IMR-90 (cell line): ENCODE data around the gene PI16.

Experiments used
- CTCF ChIP-seq: conservative IDR thresholded peaks from 2 replicates; pipeline ENCODE4 v1.5.1; 2012; ENCODE audit warnings: mild to moderate bottlenecking, low read depth, low read length, improper control_type of control experiment
- RFX5 ChIP-seq: IDR thresholded peaks from 2 replicates; pipeline ENCODE4 v1.8.0; 2012; ENCODE audit warnings: low read depth, mild to moderate bottlenecking, low read length, moderate library complexity

GRCh38 chr6:36957773-36958271, 3.3 kb downstream of the PI16 start:
- TF ChIP-seq CTCF (no peak), RFX5 (no peak)
